ENCODE results near the gene B4GALNT3. TPM values are rescaled to one million over a fixed set of nuclear protein-coding genes. Genes with fewer than 3 reads are reported as not detected.

The B4GALNT3 gene
- total RNA-seq, 2 experiments from 2014 or later: 3.4 to 5.4 TPM

DNA sequence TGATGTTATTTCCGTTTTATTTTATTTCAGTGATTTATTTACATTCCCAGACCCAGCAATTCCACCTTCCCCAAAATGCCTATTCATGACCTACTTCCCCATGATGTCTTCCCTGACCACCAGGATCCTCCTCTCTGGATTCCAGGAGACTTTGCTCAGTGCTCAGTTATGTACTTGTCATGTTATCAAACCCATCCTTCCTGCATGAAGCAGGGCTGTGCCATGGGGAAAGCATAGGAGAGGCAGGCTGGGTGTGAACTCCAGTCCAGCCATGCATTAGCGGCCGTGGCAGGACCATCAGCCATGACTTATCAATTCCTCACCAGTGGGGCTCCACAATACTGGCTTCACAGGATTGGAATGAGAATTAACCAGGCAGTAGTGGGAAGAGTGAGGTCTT is 57.8 kb downstream of the B4GALNT3 start:
- POLR2A ChIA-PET: interaction anchor here (1.1 kb wide), 1 partner anchor 23 kb away, joined by 4 read pairs; no protein-coding TSS in a partner anchor
- H3K27ac ChIP-seq (ENCODE audit: low read depth, low read length, poor library complexity, severe bottlenecking): no peak overlapping the region

DNA sequence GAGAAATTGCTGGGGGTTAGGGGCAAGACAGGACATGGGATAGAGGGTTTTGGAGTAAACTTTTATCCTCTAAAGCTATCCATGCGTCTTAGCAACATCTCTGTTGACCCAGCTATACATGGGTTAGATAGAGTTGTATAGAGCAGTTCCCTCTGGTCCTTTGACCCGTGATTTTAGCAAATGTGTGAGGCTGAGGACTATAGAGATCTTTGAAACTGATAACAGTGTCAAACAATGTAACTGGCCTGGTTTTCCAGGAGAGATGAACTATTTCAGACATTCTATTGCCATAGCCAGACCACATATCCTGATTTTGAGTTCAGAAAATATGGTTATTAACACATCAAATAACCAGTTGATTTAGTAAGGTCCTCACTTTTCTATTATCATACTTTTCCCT is 60.4 kb downstream of the B4GALNT3 start:
- H2AFZ ChIP-seq (ENCODE audit: low read length): no peak overlapping the region
- no peak overlapping the region for H3K4me3 ChIP-seq (ENCODE audit: low read depth, low read length, poor library complexity, severe bottlenecking)
- no peaks in the 10 kb centered on the region for H3K36me3 ChIP-seq (ENCODE audit: insufficient read depth, low read length)
- H4K20me1 ChIP-seq (ENCODE audit: insufficient read depth, low read length): no peaks in the 10 kb centered on the region
- H3K4me2 ChIP-seq (ENCODE audit: low read length): no peak overlapping the region
- no peaks in the 10 kb centered on the region for H3K9me2 ChIP-seq (ENCODE audit: insufficient read depth, low read length)
- BruUV-seq (replicated peaks): no TSS peak
- no peaks in the 10 kb centered on the region for H3K9me3 ChIP-seq (ENCODE audit: low read length)
- no peaks in the 10 kb centered on the region for H3K4me1 ChIP-seq (ENCODE audit: insufficient read depth, low read length, poor library complexity, severe bottlenecking)
- TF ChIP-seq, protein P1, sequence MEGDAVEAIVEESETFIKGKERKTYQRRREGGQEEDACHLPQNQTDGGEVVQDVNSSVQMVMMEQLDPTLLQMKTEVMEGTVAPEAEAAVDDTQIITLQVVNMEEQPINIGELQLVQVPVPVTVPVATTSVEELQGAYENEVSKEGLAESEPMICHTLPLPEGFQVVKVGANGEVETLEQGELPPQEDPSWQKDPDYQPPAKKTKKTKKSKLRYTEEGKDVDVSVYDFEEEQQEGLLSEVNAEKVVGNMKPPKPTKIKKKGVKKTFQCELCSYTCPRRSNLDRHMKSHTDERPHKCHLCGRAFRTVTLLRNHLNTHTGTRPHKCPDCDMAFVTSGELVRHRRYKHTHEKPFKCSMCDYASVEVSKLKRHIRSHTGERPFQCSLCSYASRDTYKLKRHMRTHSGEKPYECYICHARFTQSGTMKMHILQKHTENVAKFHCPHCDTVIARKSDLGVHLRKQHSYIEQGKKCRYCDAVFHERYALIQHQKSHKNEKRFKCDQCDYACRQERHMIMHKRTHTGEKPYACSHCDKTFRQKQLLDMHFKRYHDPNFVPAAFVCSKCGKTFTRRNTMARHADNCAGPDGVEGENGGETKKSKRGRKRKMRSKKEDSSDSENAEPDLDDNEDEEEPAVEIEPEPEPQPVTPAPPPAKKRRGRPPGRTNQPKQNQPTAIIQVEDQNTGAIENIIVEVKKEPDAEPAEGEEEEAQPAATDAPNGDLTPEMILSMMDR (conservative IDR thresholded peaks at IDR 0.05; ENCODE audit: low read length): no peak
- TF ChIP-seq EZH2phosphoT487 (IDR thresholded peaks at IDR 0.05; ENCODE audit: borderline replicate concordance, low read depth, low read length): no peak
- POLR2A ChIA-PET: no interaction called here
- CTCF ChIA-PET (ENCODE audit: unreplicated experiment): no interaction called here
- intact Hi-C loops (cut with micrococcal nuclease; ENCODE audit: unreplicated experiment): no loop called here
- H3K79me2 ChIP-seq (ENCODE audit: insufficient read depth, low read depth, low read length): no peaks in the 10 kb centered on the region
- no peak overlapping the region for H3K27ac ChIP-seq (ENCODE audit: low read depth, low read length, poor library complexity, severe bottlenecking)
- no peak for DNase-seq (ENCODE audit: low spot score)

More for the DNA sequence above, 57.8 kb downstream of the B4GALNT3 start:
- no peaks in the 10 kb centered on the region for H3K79me2 ChIP-seq (ENCODE audit: insufficient read depth, low read depth, low read length)
- no peaks in the 10 kb centered on the region for H4K20me1 ChIP-seq (ENCODE audit: insufficient read depth, low read length)
- intact Hi-C loops (cut with micrococcal nuclease; ENCODE audit: unreplicated experiment): no loop called here
- CTCF ChIA-PET (ENCODE audit: unreplicated experiment): no interaction called here
- no peak overlapping the region for H3K4me3 ChIP-seq (ENCODE audit: low read depth, low read length, poor library complexity, severe bottlenecking)
- no TSS peak for BruUV-seq (replicated peaks)
- TF ChIP-seq EZH2phosphoT487 (IDR thresholded peaks at IDR 0.05; ENCODE audit: borderline replicate concordance, low read depth, low read length): no peak
- TF ChIP-seq, protein P1 (conservative IDR thresholded peaks at IDR 0.05; ENCODE audit: low read length): no peak
- no peak overlapping the region for H3K4me2 ChIP-seq (ENCODE audit: low read length)
- DNase-seq (ENCODE audit: low spot score): no peak
- no peaks in the 10 kb centered on the region for H3K9me2 ChIP-seq (ENCODE audit: insufficient read depth, low read length)
- H3K36me3 ChIP-seq (ENCODE audit: insufficient read depth, low read length): no peaks in the 10 kb centered on the region
- H3K4me1 ChIP-seq (ENCODE audit: insufficient read depth, low read length, poor library complexity, severe bottlenecking): no peaks in the 10 kb centered on the region
- no peak overlapping the region for H2AFZ ChIP-seq (ENCODE audit: low read length)
- no peaks in the 10 kb centered on the region for H3K9me3 ChIP-seq (ENCODE audit: low read length)

DNA sequence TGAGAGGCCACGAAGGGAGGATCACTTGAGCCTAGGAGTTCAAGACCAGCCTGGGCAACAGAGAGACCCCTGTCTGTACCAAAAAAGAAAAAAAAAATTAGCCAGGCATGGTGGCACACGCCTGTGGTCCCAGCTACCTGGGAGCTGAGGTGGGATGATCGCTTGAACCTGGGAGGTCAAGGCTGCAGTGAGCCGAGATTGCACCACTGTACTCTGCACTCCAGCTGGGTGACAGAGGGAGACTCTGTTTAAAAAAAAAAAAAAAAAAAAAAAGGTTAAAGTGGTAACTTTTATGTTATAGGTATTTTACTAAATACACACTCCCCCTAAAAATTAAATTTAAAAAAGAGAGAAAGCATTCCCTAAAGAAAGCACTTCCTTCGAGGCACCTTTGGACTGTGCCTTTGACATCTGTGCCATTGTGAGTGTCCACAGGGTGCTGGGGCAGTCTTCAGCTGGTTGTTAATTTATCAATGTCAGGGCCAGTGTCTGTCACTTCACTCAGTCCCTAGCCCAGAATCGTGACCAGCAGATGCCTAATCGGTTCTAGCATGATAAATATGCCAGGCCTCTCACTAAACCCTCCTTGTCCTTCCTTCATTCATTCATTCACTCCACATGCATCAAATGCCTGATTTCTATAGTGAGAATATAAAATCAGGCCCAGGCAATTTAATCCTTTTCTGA is 63.1 kb downstream of the B4GALNT3 start:
- no peak for TF ChIP-seq EZH2phosphoT487 (IDR thresholded peaks at IDR 0.05; ENCODE audit: borderline replicate concordance, low read depth, low read length)
- TF ChIP-seq, protein P1 (conservative IDR thresholded peaks at IDR 0.05; ENCODE audit: low read length): no peak
- no peak overlapping the region for H3K4me2 ChIP-seq (ENCODE audit: low read length)
- H3K4me1 ChIP-seq (ENCODE audit: insufficient read depth, low read length, poor library complexity, severe bottlenecking): peaks cover 3% of the 10 kb centered on the region
- H2AFZ ChIP-seq (ENCODE audit: low read length): no peak overlapping the region
- no peaks in the 10 kb centered on the region for H3K9me2 ChIP-seq (ENCODE audit: insufficient read depth, low read length)
- ChIA-PET POLR2A (no interaction called here), CTCF (ENCODE audit: unreplicated experiment) (no interaction called here)
- H3K9me3 ChIP-seq (ENCODE audit: low read length): no peaks in the 10 kb centered on the region
- BruUV-seq (replicated peaks): no TSS peak
- H3K4me3 ChIP-seq (ENCODE audit: low read depth, low read length, poor library complexity, severe bottlenecking): no peak overlapping the region
- intact Hi-C loops (cut with micrococcal nuclease; ENCODE audit: unreplicated experiment): no loop called here
- no peaks in the 10 kb centered on the region for H3K36me3 ChIP-seq (ENCODE audit: insufficient read depth, low read length)
- no peak for DNase-seq (ENCODE audit: low spot score)
- no peaks in the 10 kb centered on the region for H4K20me1 ChIP-seq (ENCODE audit: insufficient read depth, low read length)
- H3K79me2 ChIP-seq (ENCODE audit: insufficient read depth, low read depth, low read length): no peaks in the 10 kb centered on the region
- no peak overlapping the region for H3K27ac ChIP-seq (ENCODE audit: low read depth, low read length, poor library complexity, severe bottlenecking)

All from OCI-LY7 (cell line).